ENCODE results near the gene USP48. TPM values are rescaled to one million over a fixed set of nuclear protein-coding genes. Genes with fewer than 3 reads are reported as not detected.

Gene USP48
- total and polyA plus RNA-seq, 2 of the 4 experiments (the other 2 are of a cell fraction), result 24.7 to 25.0 TPM

DNA sequence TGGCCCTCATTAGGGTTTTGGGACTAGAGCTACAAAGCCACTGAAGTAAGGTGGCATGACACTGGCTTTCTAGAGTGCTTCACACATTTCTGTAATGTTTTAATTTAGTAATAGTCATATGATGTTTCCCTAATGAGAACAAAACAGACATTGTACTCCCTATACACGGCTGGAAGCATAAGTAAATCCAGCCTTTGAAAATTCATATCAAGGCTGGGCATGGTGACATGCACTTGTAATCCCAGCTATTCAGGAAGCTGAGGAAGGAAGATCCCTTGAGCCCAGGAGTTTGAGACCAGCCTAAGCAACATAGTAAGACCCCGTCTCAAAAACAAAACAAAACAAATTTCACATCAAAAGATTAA is 7.4 kb downstream of the USP48 start:
- H4K5ac ChIP-seq (ENCODE audit: low read depth, low read length), result peak overlapping the region; percentile 7; the same call in 1 of the 2 replicates
- no peak overlapping the region for H2AFZ ChIP-seq (replicated peaks; ENCODE audit: low read length, poor library complexity)
- H4K91ac ChIP-seq (ENCODE audit: insufficient read depth, low read depth, low read length), result no peak overlapping the region
- dilution Hi-C loops (cut with HindIII; ENCODE audit: low sequenced_read_pairs, unreplicated experiment) (no loop called here), in situ Hi-C loops (cut with MboI; ENCODE audit: low sequenced_read_pairs) (no loop called here), intact Hi-C loops (cut with micrococcal nuclease) (no loop called here)
- H2BK5ac ChIP-seq (ENCODE audit: low read depth, low read length, poor library complexity, severe bottlenecking), result peak overlapping the region; percentile 72
- no peaks in the 10 kb centered on the region for H3K27me3 ChIP-seq (ENCODE audit: control insufficient read depth, insufficient read depth, low read length)
- TF ChIP-seq RFX5 (IDR thresholded peaks at IDR 0.05; ENCODE audit: low read depth, low read length), result no peak
- TF ChIP-seq MXI1 (IDR thresholded peaks at IDR 0.05; ENCODE audit: borderline replicate concordance, low read depth, low read length), result no peak
- ChIA-PET POLR2A (ENCODE audit: unreplicated experiment) (no interaction called here), CTCF (no interaction called here)
- no peak overlapping the region for H3K56ac ChIP-seq (ENCODE audit: extremely low read depth, insufficient read depth, low read length)
- H2AK5ac ChIP-seq (ENCODE audit: low read depth, low read length), result no peak overlapping the region
- peak overlapping the region; percentile 82 for H3K18ac ChIP-seq (ENCODE audit: low read depth, low read length)
- H2BK20ac ChIP-seq (ENCODE audit: low read depth, low read length), result no peak overlapping the region
- peaks cover 17% of the 10 kb centered on the region for H3K9me1 ChIP-seq (ENCODE audit: insufficient read depth, low read length)
- peaks cover 2% of the 10 kb centered on the region; the same call in 1 of the 2 replicates for H3K9me3 ChIP-seq (ENCODE audit: control insufficient read depth, insufficient read depth, low read length)
- BruUV-seq (replicated peaks), result no TSS peak
- H2BK15ac ChIP-seq (ENCODE audit: low read depth, low read length), result no peak overlapping the region
- H3K4ac ChIP-seq (ENCODE audit: low read depth, low read length), result no peak overlapping the region
- H3K23ac ChIP-seq (ENCODE audit: low read depth, low read length), result no peak overlapping the region
- no peak overlapping the region for H2AK9ac ChIP-seq (replicated peaks; ENCODE audit: low read depth, low read length, poor library complexity)
- no peaks in the 10 kb centered on the region for H3K36me3 ChIP-seq (ENCODE audit: control insufficient read depth, insufficient read depth, low read length)
- DNase-seq, result no peak
- H4K8ac ChIP-seq (ENCODE audit: low read depth in 2 of 2, low read length in 2 of 2), result no peak overlapping the region
- no peak overlapping the region for H3K9ac ChIP-seq (ENCODE audit: low read depth, low read length)
- no CpG with 5 or more reads among the region's 2 CpGs for WGBS, 2 experiments (ENCODE audit: extremely low coverage in 2 of 2, insufficient read length in 1 of 2)
- no peak overlapping the region for H3K14ac ChIP-seq (replicated peaks; ENCODE audit: low read depth, low read length)
- H3K79me1 ChIP-seq (ENCODE audit: low read depth in 1 of 2, low read length in 2 of 2), result peaks cover 16 to 63% of the 10 kb centered on the region in 2 experiments
- H3K4me1 ChIP-seq (ENCODE audit: control insufficient read depth, insufficient read depth, low read length), result peaks cover 8% of the 10 kb centered on the region
- H3K4me3 ChIP-seq (ENCODE audit: insufficient read depth, low read depth, low read length), result no peak overlapping the region
- peak overlapping the region; percentile 65; the same call in 1 of the 2 replicates for H3K27ac ChIP-seq (ENCODE audit: insufficient read depth, low read length)
- no peak overlapping the region for H3K4me2 ChIP-seq (ENCODE audit: low read depth, low read length)
- ATAC-seq (ENCODE audit: low read depth), result 0 out of 2 replicates have a peak, but pooled peaks have one; percentile 9
- no peak overlapping the region for H2BK120ac ChIP-seq (ENCODE audit: low read depth, low read length)
- peaks cover 88% of the 10 kb centered on the region for H4K20me1 ChIP-seq (ENCODE audit: insufficient read depth, low read length)

Data from IMR-90 (cell line).